Glomerular endothelial cell (primary cell): ENCODE measurements around the gene GARRE1. TPM values are rescaled to one million over a fixed set of nuclear protein-coding genes. Genes with fewer than 3 reads are reported as not detected.
"Not testable (repeated sequence)": the region's sequence is repeated elsewhere in the genome, so short reads cannot be mapped to it uniquely, and the experiment has no call there.

Source experiments
- DNase-seq: peaks from one replicate; pipeline ENCODE4 v3.0.0-alpha.2; 2011; ENCODE audit warnings: low read depth, low spot score; ENCODE audit errors: extremely low read depth
- total RNA-seq: library from RNA; depleted of rRNA; stranded (reverse); fragments of >200 nt; gene quantifications from 2 replicates; pipeline ENCODE4 v1.2.3, GENCODE V29; 2015

The GARRE1 gene, protein sequence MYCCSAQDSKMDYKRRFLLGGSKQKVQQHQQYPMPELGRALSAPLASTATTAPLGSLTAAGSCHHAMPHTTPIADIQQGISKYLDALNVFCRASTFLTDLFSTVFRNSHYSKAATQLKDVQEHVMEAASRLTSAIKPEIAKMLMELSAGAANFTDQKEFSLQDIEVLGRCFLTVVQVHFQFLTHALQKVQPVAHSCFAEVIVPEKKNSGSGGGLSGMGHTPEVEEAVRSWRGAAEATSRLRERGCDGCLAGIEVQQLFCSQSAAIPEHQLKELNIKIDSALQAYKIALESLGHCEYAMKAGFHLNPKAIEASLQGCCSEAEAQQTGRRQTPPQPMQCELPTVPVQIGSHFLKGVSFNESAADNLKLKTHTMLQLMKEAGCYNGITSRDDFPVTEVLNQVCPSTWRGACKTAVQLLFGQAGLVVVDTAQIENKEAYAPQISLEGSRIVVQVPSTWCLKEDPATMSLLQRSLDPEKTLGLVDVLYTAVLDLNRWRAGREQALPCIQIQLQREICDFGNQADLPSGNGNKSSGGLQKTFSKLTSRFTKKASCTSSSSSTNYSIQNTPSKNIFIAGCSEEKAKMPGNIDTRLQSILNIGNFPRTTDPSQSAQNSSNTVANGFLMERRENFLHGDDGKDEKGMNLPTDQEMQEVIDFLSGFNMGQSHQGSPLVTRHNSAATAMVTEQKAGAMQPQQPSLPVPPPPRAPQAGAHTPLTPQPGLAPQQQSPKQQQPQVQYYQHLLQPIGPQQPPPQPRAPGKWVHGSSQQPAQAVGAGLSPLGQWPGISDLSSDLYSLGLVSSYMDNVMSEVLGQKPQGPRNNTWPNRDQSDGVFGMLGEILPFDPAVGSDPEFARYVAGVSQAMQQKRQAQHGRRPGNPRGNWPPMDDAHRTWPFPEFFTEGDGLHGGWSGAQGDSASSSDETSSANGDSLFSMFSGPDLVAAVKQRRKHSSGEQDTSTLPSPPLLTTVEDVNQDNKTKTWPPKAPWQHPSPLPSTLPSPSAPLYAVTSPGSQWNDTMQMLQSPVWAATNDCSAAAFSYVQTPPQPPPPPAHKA (N-terminal part only)
- 35.5 and 43.9 TPM in 2 replicates for total RNA-seq

DNA sequence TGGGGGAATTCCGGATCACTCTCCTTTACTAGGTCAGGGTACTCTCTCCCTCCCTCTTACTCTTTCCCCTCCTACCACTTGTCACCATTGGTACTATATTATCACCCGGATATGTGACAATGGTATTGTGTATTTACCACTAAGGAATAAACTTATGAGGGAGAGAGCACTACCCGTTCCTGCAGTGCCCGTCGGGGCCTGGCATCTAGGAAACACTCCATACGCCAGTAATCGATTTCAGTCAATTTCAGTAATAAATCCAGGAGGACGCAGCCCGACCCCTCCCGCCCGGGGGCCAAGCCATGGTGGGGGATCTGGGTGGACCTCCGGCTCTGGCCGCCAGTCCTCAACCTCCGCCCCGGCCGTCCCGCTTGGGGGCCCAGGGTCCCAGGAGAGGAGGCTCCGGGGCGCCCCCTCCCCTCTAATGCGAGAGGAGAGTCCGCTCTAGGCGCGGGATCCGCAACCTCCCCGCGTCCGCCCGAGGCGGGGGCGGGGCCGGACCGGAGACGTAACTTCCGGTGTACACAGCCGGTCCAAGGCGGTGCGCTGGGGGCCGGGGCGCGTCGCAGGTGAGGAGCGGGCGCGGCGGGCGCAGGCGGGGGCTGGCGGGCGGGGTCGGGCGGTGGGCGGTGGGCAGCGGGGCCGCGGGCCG lies at the start of gene GARRE1:
Gene GARRE1, plus strand, starts transcription at position 509 of the 652 bp plus-strand sequence. CDS start 45,920 bp downstream, outside the sequence.
- DNase-seq: no peak

DNA sequence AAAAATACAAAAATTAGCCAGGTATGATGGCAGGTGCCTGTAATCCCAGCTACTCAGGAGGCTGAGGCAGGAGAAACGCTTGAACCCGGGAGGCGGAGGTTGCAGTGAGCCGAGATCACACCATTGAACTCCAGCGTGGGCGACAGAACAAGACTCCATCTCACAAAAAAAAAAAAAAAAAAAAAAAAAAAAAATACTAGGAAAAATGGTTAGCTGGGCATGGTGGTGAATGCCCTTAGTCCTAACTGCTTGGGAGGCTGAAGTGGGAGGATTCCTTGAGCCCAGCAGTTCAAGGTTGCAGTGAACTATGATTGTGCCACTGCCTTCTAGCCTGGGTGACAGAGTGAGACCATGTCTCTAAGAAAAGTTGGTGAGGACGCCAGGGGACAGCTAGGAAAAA lies 49.0 kb upstream of the GARRE1 start:
- not testable (repeated sequence) for DNase-seq

DNA sequence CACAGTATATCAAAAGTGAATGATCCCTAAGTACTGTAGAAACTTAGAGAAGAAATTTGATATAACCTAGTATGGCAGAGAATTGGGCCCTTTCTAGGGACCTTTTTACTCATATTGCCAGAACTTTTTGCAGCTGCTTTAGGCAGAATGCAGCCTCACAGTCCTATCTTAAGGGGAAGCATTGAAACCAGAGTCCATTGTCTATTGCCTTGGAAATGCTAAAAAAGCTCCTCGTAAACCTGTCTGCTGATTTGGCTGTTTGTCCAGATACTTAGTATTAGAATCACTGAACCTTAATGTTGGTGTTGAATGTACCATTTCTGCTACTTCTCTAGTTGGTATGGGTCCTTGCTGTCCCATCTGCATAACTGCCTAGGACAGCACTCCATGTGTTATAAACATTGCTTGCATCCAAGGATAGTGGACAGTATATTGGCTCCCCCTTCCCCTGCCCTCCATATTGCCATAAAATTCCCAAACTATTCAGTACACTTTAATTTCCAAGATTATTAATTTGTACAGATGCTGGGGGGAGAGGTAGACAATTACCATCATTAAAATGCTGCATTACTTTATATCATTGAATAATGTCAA lies 46.0 kb upstream of the GARRE1 start:
- DNase-seq: no peak

DNA sequence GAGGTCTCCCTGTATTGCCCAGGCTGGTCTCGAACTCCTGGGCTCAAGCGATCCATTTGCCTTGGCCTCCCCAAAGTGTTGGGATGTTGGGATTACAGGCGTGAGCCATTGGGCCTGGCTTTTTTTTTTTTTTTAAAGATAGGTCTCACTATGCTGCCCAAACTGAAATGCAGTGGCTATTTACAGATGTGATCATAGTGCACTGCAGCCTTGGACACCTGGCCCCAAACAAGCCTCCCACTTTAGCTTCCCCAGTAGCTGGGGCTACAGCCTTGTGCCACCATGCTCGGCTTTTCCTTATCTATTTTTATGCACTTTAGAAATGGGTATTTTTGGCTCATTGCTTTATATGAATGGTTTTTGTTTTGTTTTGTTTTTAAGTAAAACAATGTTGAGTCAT lies 44.6 kb upstream of the GARRE1 start:
- DNase-seq: no peak

DNA sequence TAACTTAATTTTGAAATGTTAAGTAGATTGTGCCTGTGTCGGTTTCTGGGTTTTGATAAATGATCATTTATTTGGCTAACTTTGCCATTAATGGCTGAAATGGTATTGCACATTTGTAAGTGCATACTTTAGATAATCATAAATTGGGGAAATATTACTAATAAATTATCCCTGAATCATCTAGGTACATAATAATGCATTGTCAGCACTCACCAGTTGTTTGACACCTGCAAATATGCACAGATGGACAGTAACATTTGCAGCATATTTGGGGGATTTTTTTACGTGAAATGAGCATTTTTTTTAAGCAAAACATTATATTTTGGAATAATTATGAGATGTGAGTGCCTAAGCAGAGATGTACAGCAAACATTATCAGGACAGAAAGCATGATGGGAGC lies 41.1 kb upstream of the GARRE1 start:
- no peak for DNase-seq

DNA sequence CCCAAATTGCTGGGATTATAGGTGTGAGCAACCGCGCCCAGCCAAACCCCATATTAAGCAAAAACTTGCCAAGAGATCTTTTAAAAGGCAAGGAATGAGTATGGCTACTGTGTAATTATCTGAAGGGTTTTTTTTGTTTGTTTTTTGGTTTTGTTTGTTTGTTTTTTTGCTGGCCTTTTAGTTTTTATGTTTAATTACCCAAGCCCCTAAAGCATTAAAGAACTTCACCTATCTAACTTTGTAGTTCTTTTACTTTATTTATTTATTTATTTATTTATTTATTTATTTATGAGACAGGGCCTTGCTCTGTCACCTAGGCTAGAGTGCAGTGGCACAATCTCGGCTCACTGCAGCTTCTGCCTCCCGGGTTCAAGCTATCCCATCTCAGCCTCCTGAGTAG lies 40.3 kb upstream of the GARRE1 start:
- no peak for DNase-seq

DNA sequence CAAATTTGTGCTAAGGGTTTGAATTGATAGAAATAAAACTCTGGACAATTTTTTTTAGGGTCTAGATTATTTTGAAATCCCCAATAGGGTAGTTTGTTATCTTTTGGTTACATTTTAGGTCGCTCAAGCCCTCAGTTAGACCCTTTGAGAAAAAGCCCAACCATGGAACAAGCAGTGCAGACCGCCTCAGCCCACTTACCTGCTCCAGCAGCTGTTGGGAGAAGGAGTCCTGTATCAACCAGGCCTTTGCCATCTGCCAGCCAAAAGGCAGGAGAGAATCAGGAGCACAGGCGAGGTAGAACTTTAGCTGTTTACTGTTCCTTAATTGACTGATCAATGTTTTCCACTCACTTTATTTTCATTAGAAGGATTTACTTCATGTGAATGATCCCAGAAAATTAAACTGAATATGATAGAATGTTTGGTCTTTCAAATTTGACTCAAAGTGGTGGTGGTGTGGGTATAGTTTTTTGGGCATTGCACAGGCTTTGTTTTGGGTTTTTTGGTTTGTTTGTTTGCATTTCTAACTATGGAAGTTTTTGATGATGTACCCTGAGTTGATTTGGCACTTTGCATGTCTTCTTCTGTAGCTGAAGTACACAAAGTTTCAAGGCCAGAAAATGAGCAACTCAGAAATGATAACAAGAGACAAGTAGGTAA lies 39.2 kb upstream of the GARRE1 start:
- DNase-seq: no peak

DNA sequence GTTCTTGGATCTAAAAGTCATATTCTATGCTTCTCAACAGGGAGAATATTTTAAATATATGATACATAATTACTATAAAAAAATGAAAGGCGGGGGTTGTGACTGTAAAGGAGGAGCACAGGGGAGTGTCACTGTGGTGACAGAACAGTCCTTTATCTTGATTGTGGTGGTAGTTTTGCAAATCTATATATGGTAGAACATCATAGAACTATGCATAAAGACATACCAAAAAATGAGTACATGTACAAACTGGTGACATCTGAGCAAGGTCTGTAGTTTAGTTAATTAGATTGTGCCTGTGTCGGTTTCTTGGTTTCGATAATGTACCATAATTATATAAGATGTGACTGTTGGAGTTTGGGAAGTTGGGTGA lies 38.7 kb upstream of the GARRE1 start:
- no peak for DNase-seq

DNA sequence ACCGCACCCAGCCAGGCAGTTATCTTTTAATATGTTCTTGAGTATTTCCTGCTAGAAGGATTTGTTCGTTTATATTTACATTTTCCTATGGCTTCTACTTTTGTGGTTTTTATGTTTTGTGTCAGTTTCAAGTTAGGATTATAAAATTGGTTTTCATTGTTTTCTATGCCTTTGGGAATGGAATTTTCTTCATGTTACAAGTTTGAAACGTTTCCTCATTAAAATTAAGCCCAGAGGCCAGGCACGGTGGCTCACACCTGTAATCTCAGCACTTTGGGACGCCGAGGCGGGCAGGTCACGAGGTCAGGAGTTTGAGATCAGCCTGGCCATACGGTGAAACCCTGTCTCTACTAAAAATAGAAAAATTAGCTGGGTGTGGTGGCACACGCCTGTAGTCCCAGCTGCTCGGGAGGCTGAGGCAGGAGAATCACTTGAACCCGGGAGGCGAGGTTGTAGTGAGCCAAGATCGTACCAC lies 37.6 kb upstream of the GARRE1 start:
- DNase-seq: not testable (repeated sequence)

DNA sequence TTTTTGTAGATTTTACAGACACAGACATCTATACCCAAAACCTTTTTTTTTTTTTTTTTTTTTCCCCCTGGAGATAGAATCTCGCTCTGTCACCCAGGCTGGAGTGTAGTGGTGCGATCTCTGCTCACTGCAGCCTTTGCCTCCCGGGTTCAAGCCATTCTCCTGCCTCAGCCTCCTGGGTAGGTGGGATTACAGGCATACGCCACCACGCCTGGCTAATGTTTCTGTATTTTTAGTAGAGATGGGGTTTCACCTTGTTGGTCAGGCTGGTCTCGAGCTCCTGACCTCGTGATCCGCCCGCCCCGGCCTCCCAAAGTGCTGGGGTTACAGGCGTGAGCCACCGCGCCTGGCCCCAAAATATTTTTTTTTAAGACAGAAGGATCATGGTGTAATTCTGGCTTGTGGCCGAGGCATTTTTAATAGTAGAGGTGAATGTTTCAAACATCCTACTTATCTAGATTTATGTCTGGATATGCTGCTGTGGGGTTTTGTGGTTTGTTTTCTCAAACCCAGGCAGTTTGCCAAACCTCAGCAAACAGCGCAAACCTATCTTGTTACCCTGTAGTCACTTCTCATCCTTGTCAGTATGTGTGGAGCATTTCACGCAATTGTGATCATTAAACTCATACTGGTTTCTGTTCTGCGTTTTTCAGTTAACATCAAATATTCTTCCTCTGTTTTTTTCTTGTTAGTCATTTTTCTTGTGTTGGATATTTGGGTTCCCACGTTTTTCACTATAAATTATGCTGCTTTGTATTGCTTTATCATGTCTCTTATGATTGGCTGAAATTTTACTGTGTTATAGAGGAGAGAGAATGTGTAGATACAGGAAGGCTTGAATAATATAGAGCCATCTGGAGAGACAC lies 36.2 kb upstream of the GARRE1 start:
- peak; percentile 9 for DNase-seq

DNA sequence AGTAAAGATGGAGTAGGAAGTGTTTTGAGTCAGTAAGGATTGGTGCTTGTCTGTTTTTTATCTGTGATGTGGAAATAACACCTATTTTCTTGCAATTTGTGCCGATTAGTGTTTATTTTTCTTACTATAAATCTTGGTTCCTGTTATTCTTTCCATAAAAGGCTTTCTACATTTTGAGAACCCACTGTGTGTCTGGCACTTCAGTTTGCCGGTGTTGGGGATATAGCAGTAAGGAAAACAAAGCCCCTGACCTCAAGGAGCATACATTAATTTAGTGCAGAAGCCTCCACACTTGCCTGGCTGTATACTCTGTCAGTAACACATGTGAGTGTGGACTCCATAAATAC lies 35.6 kb upstream of the GARRE1 start:
- no peak for DNase-seq

DNA sequence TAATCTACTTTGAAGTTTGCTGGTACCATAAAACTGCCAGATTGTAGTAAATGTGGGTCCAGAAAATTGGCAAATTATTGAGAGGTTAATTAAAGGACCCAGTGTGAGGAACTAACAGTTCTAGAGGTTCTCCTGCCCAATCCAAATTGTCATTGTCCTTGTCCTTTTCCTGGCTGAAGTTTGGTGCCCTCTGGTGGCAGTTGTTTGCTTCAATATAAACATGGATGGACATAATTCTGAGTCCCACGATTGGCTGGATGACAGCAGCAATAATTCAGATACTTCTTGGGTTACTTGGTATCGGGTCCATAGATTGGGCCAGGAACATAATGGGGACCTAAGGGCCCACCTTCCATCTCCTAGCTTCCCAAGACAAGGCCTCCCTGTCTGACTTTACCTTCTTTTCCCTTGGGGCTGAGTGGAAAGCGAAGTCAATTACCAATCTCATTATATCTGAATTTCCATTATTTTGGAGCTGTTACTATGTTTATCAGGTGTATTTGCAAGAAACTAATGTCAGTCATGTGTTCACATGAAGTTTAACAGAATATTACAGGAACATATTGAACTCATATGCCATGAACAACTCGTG lies 33.8 kb upstream of the GARRE1 start:
- peak; percentile 34 for DNase-seq

DNA sequence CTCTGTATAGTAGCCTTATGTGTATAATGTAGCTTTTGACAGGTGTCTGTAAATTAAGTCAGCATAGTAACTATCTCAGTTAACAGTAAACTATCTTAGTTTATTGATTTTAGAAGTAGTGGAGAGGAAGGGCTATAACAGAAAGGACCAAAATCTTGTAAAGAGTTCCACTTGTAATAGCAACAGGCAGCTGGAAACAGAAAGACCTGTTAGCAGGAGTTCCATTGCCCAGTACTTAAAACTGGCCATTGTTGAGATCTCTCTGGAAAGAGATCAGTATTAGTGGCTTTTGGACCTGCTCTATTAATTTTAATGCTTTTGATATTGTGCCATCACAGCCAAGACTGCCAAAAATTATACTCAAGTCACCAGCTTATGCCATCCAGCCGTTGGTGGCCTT lies 32.0 kb upstream of the GARRE1 start:
- DNase-seq: no peak

DNA sequence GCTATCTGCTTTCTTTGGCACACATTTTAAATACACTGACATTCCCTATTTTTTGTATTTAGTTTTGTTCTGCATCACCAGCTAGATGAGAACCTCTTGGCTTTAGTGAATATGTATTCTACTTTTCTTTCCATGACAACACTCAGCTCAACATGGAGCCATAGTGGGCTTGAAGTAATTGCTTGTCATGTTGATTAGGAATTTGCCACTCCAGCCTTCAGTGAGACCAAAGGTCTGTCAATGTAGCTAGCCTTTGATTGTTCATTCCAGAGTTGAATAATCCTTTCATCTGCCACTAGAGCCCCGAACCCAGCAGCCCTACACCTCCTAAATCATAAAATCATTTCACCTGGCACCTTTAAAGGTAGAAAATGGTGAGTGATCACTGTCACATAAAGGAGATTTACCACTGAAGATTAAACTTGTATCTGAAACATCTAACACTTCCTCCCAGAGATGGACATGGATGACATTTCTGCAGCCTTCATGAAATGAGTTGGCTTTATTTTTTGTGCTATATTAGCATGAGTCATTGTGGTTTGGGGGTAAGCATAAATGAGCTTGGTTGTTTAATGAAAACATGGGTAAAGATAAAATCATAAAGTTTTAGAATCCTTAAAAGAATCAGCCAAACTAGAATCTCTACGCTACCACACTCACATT lies 29.2 kb upstream of the GARRE1 start:
- no peak for DNase-seq

DNA sequence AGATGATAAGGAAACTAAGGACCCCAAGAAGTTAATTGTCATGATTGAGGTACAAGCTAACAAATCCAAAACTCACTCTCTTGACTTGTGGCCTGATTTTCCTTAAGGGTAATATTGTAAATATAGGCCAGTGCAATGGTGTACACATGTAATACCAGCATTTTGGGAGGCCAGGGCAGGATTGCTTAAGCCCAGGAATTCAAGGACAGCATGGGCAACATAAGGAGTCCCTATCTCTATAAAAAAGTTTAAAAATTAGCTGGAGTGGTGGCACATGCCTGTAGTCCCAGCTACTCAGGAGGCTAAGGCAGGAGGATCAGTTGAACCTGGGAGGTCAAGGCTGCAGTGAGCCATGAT lies 28.7 kb upstream of the GARRE1 start:
- DNase-seq: no peak

DNA sequence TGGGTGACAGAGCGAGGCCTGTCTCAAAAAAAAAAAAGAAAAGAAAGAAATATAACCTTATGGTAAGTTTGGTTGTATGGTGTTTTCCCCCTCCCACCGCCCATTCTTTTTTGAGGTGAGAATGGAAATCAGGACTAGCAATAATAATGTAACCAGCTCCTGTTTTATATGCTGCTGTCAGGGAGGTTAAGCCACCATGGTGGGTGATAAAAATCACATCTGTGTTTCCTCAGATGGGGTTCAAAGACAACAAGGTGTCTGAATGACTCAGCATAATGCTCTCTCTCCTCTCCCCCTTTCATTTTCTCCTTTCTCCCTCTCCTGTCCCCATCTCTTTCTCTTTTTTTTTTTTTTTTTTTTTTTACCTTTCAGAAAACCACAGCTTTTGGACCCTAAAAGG lies 28.3 kb upstream of the GARRE1 start:
- no peak for DNase-seq

DNA sequence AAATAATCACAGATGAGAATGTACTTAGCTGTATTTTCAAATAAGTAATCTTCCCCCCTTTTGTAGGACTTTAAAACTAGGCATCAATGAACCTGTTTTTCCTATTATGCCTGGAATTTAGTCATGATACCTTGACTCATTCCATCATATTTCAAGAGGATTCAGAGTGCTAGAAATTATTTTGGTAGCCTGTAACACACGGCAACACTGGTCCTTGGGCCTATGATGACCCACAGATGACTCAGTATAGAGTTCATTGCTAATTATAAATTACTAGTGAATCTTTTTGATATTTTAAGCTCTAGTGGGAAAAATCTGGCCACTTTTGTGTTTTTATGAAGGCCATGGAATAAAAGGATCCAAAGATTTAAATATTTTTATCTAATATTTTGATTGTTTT lies 26.0 kb upstream of the GARRE1 start:
- DNase-seq: no peak

DNA sequence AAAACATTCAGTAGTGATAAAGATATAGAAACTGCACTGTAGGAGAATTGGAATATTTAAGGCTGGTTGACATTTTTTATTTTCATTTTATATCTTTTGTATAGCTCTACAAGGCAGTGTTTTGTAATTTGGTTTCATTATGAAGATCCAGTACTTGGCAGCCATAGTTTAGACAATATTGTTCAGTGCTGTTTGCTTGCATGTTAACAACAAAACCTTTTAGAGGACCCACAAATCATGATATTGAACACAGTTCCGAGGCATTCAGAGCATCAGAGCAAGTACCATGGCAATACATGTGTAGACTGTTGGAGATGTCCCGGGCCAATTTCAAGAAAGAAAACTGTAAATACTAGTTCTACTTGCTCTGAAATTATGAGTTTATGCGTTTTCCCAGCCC lies 25.6 kb upstream of the GARRE1 start:
- no peak for DNase-seq
